NCI-H748 treated with DMSO at 0.1 percent for 48 hours (cell line): ENCODE measurements around the gene AHCY.
"Not testable (repeated sequence)": the region's sequence is repeated elsewhere in the genome, so short reads cannot be mapped to it uniquely, and the experiment has no call there.

ENCODE experiments used
- DNase-seq: peaks from one replicate; lab custom pipeline; 2025; lab: John Stamatoyannopoulos, UW

AHCY gene

DNA sequence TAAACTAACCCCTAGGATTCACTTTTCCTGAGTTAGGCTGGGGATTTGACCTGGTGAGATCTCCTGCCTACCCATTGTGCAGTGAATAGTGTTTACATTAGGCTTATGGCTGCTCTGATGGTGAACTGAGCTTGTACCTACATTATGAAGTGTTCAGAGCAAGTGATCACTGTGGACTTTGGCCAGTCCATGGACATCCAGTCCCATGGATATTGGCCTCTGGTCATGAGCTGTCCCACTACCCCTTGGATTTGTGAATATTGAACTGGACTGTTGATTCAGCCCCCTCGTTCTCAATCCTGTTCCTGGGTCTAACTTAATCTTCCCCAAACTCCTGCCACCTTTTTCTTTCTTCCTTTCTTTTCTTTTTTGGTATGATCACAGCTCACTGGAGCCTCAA lies 48.2 kb downstream of the AHCY start:
- DNase-seq: no peak

DNA sequence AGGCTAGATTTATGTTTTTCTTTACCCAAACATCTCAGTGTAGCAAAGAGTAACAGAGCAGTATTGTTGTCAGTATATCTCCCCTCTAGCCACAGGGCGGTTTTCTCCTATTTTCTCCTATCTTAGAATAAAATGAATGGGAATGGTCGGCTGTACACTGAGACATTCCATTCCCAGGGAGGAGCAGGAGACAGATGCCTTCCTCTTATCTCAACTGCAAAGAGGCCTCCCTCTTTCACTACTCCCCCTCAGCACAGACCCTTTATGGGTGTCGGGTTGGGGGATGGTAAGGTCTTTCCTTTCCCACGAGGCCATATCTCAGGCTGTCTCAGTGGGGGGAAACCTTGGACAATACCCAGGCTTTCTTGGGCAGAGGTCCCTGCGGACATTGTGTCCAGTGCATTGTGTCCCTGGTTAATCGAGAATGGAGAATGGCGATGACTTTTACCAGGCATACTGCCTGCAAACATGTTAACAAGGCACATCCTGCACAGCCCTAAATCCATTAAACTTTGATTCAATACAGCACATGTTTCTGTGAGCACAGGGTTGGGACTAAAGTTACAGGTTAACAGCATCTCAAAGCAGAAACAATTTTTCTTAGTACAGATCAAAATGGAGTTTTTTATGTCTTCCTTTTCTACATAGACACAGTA lies 50.6 kb downstream of the AHCY start:
- not testable (repeated sequence) for DNase-seq

DNA sequence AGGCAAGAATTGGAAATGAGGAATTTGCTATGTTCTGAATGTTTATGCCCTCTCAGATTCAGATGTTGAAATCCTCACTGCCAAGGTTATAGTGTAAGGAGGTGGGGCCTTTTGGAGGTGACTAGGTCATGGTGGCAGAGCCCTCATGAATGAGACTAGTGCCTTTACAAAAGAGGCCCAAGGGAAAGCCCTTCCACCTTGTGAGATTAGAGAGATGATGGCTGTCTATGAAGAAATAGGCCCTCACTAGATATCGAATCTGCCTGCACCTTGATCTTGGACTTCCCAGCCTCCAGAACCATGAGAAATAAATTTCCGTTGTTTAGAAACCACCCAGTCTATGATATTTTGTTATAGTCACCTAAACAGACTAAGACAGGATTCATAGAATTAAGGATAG lies 51.5 kb downstream of the AHCY start:
- DNase-seq: no peak

DNA sequence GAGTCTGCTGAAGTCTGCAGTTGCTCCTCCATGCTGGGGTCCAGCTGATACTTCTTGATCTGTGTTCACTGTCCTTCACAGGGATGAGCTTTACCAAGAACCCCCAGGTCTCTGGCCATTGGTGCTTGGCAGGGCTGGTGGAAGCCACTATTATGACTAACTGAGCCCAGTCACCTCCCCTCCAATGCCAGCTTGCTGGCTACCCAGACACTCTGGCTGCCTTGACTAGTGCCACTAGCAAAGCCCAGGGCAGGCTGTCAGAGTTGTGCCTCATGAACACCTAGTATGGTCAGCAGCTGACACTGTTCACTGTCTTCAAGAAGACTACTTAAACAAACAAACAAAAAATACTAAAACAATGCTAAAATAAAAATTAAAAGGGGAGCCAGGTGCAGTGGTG lies 53.1 kb downstream of the AHCY start:
- no peak for DNase-seq

DNA sequence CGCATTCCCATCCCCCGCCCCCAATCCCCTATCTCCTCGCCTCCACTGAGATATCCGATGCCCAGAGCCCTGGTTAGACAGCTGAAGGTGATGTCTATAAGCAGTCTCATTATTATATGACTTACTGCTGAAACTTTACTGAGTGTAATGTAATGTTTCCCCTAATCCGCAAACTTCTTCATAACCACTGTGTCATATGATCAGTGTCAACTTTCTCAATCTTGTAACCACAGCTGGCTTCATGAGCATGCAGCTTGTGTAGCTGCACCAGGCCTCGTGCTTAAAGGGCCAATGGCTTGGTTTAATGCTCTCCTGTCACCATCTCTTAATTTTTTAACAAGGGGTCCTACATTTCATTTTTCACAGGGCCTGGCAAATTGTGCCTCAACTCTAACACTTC lies 53.9 kb downstream of the AHCY start:
- DNase-seq: no peak

DNA sequence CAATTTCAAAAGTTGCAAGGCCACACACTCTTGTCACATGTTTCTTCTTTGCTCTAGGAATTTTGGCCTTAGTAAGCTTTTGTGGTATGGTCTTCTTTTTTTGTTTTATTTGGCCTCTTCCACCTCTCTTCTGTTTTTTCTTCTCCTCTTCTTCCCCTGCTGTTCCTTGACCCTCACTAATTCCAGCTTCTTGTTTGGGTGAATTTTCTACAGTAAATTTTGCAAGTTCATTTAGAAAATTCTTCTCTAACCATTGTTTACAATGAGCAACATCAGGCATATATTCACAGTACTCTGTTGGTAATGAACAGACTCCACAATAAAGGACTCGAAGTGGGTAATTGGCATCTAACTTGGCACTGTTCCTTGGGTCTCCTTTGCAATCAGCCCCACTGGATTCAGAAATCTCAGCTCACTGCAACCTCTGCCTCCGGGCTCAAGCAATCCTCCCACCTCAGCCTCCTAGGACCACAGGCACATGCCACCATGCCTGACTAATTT lies 57.0 kb downstream of the AHCY start:
- DNase-seq: no peak

DNA sequence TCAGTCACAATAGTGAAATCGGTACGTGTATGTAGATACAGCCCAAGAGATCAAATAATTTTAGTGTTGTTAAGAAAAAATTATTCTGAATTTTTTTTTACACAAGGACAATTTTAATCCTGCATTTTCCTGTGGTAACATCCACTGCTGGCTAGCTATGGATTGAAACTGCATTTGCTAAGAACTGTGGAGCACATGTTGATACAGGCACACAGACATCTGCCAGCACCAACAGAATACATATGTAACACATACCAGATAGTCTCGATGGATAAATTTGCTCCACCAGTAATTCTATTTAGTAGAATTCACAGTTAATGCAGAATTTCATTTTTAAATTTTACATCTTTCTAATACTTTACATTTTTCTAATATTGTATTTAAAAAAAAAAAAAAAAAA lies 59.8 kb downstream of the AHCY start:
- DNase-seq: no peak

DNA sequence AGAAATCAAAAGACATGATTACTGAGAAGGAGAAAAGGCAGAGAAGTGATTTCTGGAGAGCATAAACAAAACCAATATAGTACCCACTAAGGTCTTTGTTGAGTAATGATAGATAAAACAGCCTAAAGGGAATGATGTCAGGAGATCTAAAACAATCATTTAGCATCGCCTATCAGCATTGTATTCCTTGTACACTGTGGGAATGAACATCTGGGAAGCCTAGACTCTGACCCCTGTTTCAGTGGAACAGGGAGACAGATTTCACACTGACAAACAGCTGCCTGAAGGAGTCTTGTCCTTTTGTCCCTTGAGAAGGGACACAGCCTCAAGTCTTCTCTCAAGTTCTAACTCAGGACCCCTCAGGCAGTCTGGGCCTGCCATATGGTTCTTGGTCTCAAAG lies 60.3 kb downstream of the AHCY start:
- DNase-seq: no peak

DNA sequence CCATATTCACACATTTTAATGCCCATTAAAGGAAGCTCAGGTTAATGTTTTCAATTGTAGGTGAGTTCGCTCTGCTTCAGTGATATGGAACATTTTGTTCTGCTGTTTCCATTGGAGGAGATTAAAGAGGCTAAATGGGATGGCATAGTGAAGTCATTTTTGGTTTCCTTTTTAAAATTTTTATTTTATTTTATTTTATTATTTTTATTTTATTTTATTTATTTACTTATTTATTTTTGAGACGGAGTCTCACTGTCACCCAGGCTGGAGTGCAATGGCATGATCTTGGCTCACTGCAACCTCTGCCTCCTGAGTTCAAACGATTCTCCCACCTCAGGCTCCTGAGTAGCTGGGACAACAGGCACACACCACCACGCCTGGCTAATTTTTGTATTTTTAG lies 61.1 kb downstream of the AHCY start:
- DNase-seq: not testable (repeated sequence)

DNA sequence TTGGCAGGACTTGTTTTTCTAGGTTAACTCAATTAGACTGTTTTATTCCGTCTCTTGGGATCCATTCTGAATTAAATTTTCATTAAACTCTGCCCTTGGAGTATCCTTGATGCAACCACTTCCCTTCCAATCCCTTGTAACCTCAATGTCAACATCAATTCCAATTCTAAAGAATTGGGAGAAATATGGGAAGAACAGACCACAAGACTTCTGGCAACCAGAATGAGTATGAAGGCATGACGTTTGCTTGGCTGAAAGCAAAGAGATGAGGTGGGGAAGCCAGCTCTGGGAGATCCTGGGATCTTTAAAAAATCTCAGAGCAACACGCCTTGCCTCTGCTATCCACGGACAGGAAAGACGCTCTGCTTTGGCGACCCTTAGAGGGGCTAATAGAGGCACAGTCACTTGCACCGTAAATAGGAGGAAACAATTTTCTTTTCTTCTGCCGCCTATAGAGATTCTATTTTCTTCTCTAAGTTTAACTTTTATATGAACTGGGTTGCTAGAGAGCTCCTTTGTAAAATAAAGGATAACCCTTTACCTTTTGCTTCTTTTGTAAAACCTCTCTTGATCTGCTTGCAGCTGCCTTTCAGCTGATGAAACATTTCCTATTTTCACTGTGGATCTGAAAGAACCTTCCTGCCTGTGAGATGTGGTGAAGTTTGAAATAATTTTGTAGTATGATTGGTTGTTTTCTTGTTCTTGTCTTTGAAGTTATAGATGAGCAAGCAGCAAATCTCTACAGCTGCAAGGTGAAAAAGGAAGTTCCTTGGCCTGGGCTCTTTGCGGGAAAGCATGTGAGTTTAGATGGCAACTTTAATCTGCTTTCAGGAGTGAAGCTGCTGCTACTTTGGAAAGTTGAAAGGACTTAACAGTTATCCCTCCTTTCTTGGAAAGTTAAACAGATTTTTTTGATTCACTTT lies 62.2 kb downstream of the AHCY start, which contains the start of gene ASIP:
ASIP (plus strand) TSS at position 731 of the 923 bp plus-strand sequence. CDS start 18,952 bp downstream, outside the sequence.
- no peak for DNase-seq

DNA sequence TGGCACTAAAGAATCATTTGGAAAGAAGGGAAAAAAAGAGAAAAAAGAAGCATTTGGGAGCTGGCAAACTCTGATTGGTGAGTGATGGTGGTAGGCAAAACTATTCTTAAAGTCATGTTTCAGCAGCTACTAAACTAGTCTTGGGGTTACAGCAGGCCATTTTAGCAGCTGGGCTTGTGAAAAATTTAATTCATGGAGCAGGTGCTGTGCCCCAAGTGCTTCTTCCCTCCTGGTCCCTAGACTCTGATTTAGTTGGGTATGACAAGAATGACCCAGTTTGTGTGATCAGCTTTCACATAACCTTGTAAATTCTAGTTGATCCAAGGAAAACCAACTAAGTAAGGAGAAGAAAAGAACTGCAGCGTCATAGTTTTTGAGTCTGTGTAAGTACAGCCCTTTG lies 63.0 kb downstream of the AHCY start:
- no peak for DNase-seq

DNA sequence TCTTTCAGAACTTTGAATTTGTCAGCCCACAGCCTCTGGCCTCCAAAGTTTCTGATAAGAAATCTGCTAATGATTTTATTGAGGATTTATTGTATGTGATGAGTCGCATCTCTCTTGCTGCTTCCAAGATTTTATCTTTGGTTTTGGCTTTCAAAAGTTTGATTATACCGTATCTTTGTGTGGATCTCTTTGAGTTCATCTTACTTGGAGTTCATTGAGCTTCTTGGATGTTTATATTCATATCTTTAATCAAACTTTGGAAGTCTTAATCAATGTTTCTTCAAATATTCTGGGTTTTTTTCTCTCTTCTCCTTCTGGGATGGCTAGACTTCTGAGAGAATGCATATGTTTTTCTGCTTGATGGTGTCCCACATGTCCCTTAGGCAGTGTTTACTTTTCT lies 65.2 kb downstream of the AHCY start:
- DNase-seq: no peak

DNA sequence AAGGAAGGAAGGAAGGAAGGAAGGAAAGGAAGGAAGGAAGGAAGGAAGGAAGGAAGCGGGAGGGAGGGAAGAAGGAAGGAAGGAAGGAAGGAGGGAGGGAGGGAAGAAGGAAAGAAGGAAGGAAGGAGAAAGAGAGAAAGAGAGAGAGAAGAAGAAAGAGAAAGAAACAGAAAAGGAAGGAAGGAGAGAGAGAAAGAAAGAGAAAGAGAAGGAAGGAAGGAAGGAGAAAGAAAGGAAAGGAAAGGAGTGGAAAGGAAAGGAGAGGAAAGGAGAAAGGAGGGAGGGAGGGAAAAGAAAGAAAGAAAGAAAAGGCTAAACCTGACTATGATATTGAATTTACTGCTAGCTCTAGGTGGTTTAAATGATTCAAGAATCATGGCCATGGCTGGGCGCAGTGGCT lies 67.3 kb downstream of the AHCY start:
- DNase-seq: no peak

DNA sequence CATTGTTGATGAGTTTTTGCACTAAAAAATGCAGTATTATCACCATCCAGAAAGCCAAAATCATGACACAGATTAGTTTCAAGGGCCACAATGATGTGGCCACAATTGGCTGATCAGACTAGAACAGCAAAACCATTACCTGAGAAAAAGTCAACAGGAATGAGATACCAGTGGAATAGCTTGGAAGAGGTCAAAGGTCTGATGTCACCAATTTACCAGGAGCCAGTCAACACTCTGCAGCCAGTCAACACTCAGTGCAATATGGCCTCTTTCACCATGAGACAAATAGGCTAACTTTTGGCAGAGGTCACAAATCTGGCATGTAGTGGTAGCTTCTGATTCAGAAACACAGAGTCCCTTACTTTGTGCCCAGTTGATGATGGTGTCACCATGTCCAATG lies 69.5 kb downstream of the AHCY start:
- no peak for DNase-seq

DNA sequence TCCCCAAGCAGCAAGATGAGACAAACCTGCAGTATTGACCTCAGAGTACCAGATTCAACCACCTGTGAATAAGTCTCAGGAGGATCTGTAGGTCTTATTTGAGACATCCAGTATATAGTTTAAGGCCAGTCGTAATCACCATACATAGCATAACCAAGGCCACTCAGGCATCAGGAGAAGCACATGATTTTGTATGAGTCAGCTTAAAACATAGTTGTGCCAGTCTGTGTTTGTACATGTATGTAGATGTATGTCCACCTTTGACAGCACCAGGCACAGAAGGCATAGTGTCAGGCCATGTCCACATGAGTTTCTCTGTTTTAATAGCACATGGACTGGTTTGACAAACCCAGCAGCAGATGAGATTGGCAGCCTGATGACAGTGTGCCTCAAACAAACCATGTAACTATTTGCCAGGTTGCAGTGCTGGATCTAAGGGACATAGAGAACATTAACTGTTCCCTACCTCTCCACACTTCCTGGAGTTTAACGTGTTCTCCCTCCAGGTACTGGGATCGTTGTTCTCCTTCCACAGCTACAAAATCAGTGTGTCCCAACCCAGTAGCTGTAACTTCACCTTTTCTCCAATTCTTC lies 70.6 kb downstream of the AHCY start:
- no peak for DNase-seq

DNA sequence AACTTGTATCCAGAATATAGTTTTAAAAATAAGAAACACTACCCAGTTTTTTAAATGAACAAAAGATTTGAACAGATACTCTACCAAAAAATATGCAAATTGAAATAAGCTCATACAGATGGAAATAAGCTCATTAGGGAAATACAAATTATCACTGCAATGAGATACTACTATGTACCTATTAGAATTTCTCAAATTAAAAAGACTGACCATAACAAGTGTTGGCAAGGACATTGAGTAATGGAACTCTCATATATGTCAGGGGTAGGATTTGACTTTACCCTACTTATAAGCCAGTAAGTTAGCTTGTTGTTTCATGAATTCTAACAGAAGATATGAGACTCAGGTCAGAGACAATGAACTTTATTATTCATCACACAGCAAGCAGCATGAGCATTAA lies 71.5 kb downstream of the AHCY start:
- no peak for DNase-seq
